Calu3 (cell line): ENCODE data around the gene PPM1D. TPM values are rescaled to one million over a fixed set of nuclear protein-coding genes. Genes with fewer than 3 reads are reported as not detected.

Source experiments
- BruUV-seq: library from RNA; stranded (reverse); fragments of 400-500 nt; replicated peaks from 2 replicates; lab custom pipeline; 2021; lab: Mats Ljungman, UMichigan
- CTCF ChIA-PET: fragments of 300-600 bp; sonication (Branson Sonifier 250); formaldehyde crosslinking; loops from one replicate; lab custom pipeline; 2022; ENCODE audit warnings: antibody characterized with exemption; lab: Charles Lee
- DNase-seq: peaks from one replicate; pipeline ENCODE4 v3.0.0; 2022
- H3K27ac Mint-ChIP-seq: one replicate; pipeline ENCODE4 v1.8.0; 2022; ENCODE audit warnings: mixed read lengths; ENCODE audit not compliant: unreplicated experiment
- H3K27me3 Mint-ChIP-seq: one replicate; pipeline ENCODE4 v1.8.0; 2022; ENCODE audit warnings: mixed read lengths; ENCODE audit not compliant: unreplicated experiment
- H3K36me3 Mint-ChIP-seq: one replicate; pipeline ENCODE4 v1.8.0; 2022; ENCODE audit warnings: mild to moderate bottlenecking, moderate library complexity, mixed read lengths; ENCODE audit not compliant: insufficient read depth, unreplicated experiment
- H3K4me1 Mint-ChIP-seq: one replicate; pipeline ENCODE4 v1.8.0; 2022; ENCODE audit warnings: mild to moderate bottlenecking, low read depth, mixed read lengths; ENCODE audit not compliant: unreplicated experiment
- H3K4me3 Mint-ChIP-seq: one replicate; pipeline ENCODE4 v1.8.0; 2022; ENCODE audit warnings: mild to moderate bottlenecking, low read depth, moderate library complexity, mixed read lengths; ENCODE audit not compliant: unreplicated experiment
- H3K9me3 Mint-ChIP-seq: one replicate; pipeline ENCODE4 v1.8.0; 2022; ENCODE audit warnings: low read depth, mixed read lengths; ENCODE audit not compliant: unreplicated experiment
- CTCF ChIP-seq: fragments of 200-600 bp; IDR thresholded peaks from one replicate; pipeline ENCODE4 v1.8.0; 2022; ENCODE audit warnings: antibody characterized with exemption; ENCODE audit not compliant: unreplicated experiment
- intact Hi-C: fragments of 100-400 bp; cut with micrococcal nuclease; formaldehyde crosslinking; loops from one replicate; pipeline ENCODE4 v1.10.0; 2022; ENCODE audit not compliant: unreplicated experiment
- total RNA-seq: library from RNA; stranded (reverse); gene quantifications from 2 replicates; pipeline ENCODE4 v1.2.3, GENCODE V29; 2022

PPM1D gene
- total RNA-seq, 1 experiment from 2014 or later = 7.6 TPM

- BruUV-seq = no TSS peak
- peak overlapping the region; percentile 37 for H3K4me3 Mint-ChIP-seq
- H3K27me3 Mint-ChIP-seq = no peaks in the 10 kb centered on the region
- H3K9me3 Mint-ChIP-seq = no peaks in the 10 kb centered on the region
- no peak for TF ChIP-seq CTCF
- peaks cover 6% of the 10 kb centered on the region for H3K4me1 Mint-ChIP-seq
- H3K36me3 Mint-ChIP-seq = no peaks in the 10 kb centered on the region
- intact Hi-C loops = loop anchor here (10.0 kb wide), 1 partner anchor 57 kb away; no protein-coding TSS in a partner anchor
- H3K27ac Mint-ChIP-seq = no peak overlapping the region
- DNase-seq = no peak
- CTCF ChIA-PET = interaction anchor here (0.8 to 2.0 kb wide), 4 partner anchors 9 to 22 kb away, joined by 3 to 6 read pairs (median 5); no protein-coding TSS in a partner anchor
These were observed 22.7 kb upstream of the PPM1D start for GRCh38 chr17:60577147-60577915.

- no peak for DNase-seq
- Mint-ChIP-seq H3K4me1 (peaks cover 6% of the 10 kb centered on the region), H3K36me3 (no peaks in the 10 kb centered on the region), H3K27me3 (no peaks in the 10 kb centered on the region), H3K4me3 (no peak overlapping the region), H3K27ac (no peak overlapping the region), H3K9me3 (no peaks in the 10 kb centered on the region)
- intact Hi-C loops = loop anchor here (10.0 kb wide), 1 partner anchor 56 kb away; no protein-coding TSS in a partner anchor
- BruUV-seq = no TSS peak
- no peak for TF ChIP-seq CTCF
- CTCF ChIA-PET = interaction anchor here (0.6 to 0.9 kb wide), 2 partner anchors 9 to 139 kb away, joined by 3 read pairs; no protein-coding TSS in a partner anchor
These were observed 20.9 kb upstream of the PPM1D start for GRCh38 chr17:60579090-60579489.

- Mint-ChIP-seq H3K9me3 (no peaks in the 10 kb centered on the region), H3K36me3 (no peaks in the 10 kb centered on the region), H3K27me3 (no peaks in the 10 kb centered on the region), H3K27ac (no peak overlapping the region), H3K4me3 (no peak overlapping the region), H3K4me1 (peaks cover 6% of the 10 kb centered on the region)
- no peak for DNase-seq
- no peak for TF ChIP-seq CTCF
- intact Hi-C loops = loop anchor here (10.0 kb wide), 1 partner anchor 55 kb away; no protein-coding TSS in a partner anchor
- CTCF ChIA-PET = no interaction called here
- no TSS peak for BruUV-seq
These were observed 20.4 kb upstream of the PPM1D start for GRCh38 chr17:60579551-60579950.

- no peaks in the 10 kb centered on the region for H3K9me3 Mint-ChIP-seq
- no peak for DNase-seq
- intact Hi-C loops = no loop called here
- CTCF ChIA-PET = interaction anchor here (0.9 kb wide), 1 partner anchor 19 kb away, joined by 3 read pairs; no protein-coding TSS in a partner anchor
- no peak for TF ChIP-seq CTCF
- H3K27me3 Mint-ChIP-seq = no peaks in the 10 kb centered on the region
- no peaks in the 10 kb centered on the region for H3K36me3 Mint-ChIP-seq
- H3K4me3 Mint-ChIP-seq = no peak overlapping the region
- H3K27ac Mint-ChIP-seq = no peak overlapping the region
- BruUV-seq = no TSS peak
- peaks cover 9% of the 10 kb centered on the region for H3K4me1 Mint-ChIP-seq
These were observed 17.0 kb upstream of the PPM1D start for GRCh38 chr17:60583008-60583407.
